Upper lobe of right lung (tissue), 1 donor: ENCODE measurements around the gene FUS. TPM values are rescaled to one million over a fixed set of nuclear protein-coding genes. Genes with fewer than 3 reads are reported as not detected.

Source experiments
- ATAC-seq: fragments of 200-7000 bp; cut with Tn5 transposase; one replicate; pipeline ENCODE4 v1.9.1; 2020; ENCODE audit warnings: mild to moderate bottlenecking, moderate library complexity
- DNase-seq: peaks from one replicate; pipeline ENCODE4 v3.0.0-alpha.2; 2020
- H3K27ac ChIP-seq: fragments of 200-600 bp; one replicate; pipeline ENCODE4 v1.8.0; 2022
- H3K27me3 ChIP-seq: fragments of 200-600 bp; one replicate; pipeline ENCODE4 v1.8.0; 2022; ENCODE audit warnings: mild to moderate bottlenecking
- H3K36me3 ChIP-seq: fragments of 200-600 bp; one replicate; pipeline ENCODE4 v1.8.0; 2022
- H3K4me1 ChIP-seq: fragments of 200-600 bp; one replicate; pipeline ENCODE4 v1.8.0; 2022
- H3K4me3 ChIP-seq: fragments of 200-600 bp; one replicate; pipeline ENCODE4 v1.8.0; 2022; ENCODE audit warnings: mild to moderate bottlenecking
- H3K9me3 ChIP-seq: fragments of 200-600 bp; one replicate; pipeline ENCODE4 v1.8.0; 2022
- CTCF ChIP-seq: fragments of 200-600 bp; IDR thresholded peaks from one replicate; pipeline ENCODE4 v1.8.0; 2022; ENCODE audit warnings: antibody characterized with exemption
- intact Hi-C: fragments of 100-400 bp; cut with DNase I; formaldehyde crosslinking; loops from one replicate; pipeline ENCODE4 v1.11.0; 2022
- total RNA-seq: library from RNA; stranded (reverse); fragmentation: NEBNext Ultra II Directional; extraction: Animal tissue kit (Norgen Biotek cat#: 25700); gene quantifications from one replicate; pipeline ENCODE4 v1.2.1, GENCODE V29; 2021
- donor health status: DM: no; HTN: yes; CAD: no; lungs with severe emphysema.

Gene FUS
- total RNA-seq, 1 donor from 2014 or later = 175 TPM

- Histone ChIP-seq H3K4me1 (peaks cover 42% of the 10 kb centered on the region), H3K36me3 (peaks cover 34% of the 10 kb centered on the region)
- ATAC-seq = no peak
These were observed 47.5 kb upstream of the FUS start for GRCh38 chr16:31132303-31132979.

GRCh38 chr16:31133046-31133501, 46.9 kb upstream of the FUS start:
- no peak for DNase-seq
- Histone ChIP-seq H3K27ac (peak overlapping the region; percentile 17), H3K4me3 (peak overlapping the region; percentile 58), H3K9me3 (no peaks in the 10 kb centered on the region), H3K27me3 (no peaks in the 10 kb centered on the region), H3K36me3 (peaks cover 28% of the 10 kb centered on the region), H3K4me1 (peaks cover 36% of the 10 kb centered on the region)
- TF ChIP-seq CTCF = no peak
- no peak for ATAC-seq
- intact Hi-C loops = no loop called here

More at GRCh38 chr16:31132303-31132979, 47.5 kb upstream of the FUS start:
- H3K9me3 ChIP-seq = no peaks in the 10 kb centered on the region
- DNase-seq = no peak
- no peak for TF ChIP-seq CTCF
- H3K4me3 ChIP-seq = no peak overlapping the region
- intact Hi-C loops = no loop called here
- H3K27ac ChIP-seq = no peak overlapping the region
- no peaks in the 10 kb centered on the region for H3K27me3 ChIP-seq

GRCh38 chr16:31134091-31134571, 45.8 kb upstream of the FUS start:
- Histone ChIP-seq H3K27ac (no peak overlapping the region), H3K9me3 (no peaks in the 10 kb centered on the region), H3K4me1 (peaks cover 30% of the 10 kb centered on the region), H3K36me3 (peaks cover 21% of the 10 kb centered on the region), H3K4me3 (peak overlapping the region; percentile 58), H3K27me3 (no peaks in the 10 kb centered on the region)
- DNase-seq = no peak
- no peak for ATAC-seq
- no peak for TF ChIP-seq CTCF
- intact Hi-C loops = no loop called here

- DNase-seq = peak; percentile 88
- peak; percentile 37 for ATAC-seq
- peak overlapping the region; percentile 58 for H3K4me3 ChIP-seq
These were observed 45.1 kb upstream of the FUS start for GRCh38 chr16:31134625-31135534.

More at GRCh38 chr16:31134625-31135534, 45.1 kb upstream of the FUS start:
- Histone ChIP-seq H3K36me3 (peaks cover 13% of the 10 kb centered on the region), H3K27me3 (no peaks in the 10 kb centered on the region), H3K27ac (peak overlapping the region; percentile 81), H3K9me3 (no peaks in the 10 kb centered on the region), H3K4me1 (peaks cover 25% of the 10 kb centered on the region)
- TF ChIP-seq CTCF = no peak
- intact Hi-C loops = no loop called here
